Colonic mucosa (tissue), 4 donors: ENCODE measurements around the gene CARD19. TPM values are rescaled to one million over a fixed set of nuclear protein-coding genes. Genes with fewer than 3 reads are reported as not detected.
A peak's percentile ranks its signal among the peaks of the same experiment; 100 is the strongest.

Source experiments
- DNase-seq: peaks from one replicate; pipeline ENCODE4 v3.0.0-alpha.2; 2020
- H3K27ac ChIP-seq: fragments of 200-600 bp; one replicate; pipeline ENCODE4 v1.8.0; 2021
- H3K27me3 ChIP-seq: fragments of 200-600 bp; one replicate; pipeline ENCODE4 v1.8.0; 2021
- H3K36me3 ChIP-seq: fragments of 200-600 bp; one replicate; pipeline ENCODE4 v1.8.0; 2021
- H3K4me1 ChIP-seq: fragments of 200-600 bp; one replicate; pipeline ENCODE4 v1.8.0; 2021; ENCODE audit warnings: mild to moderate bottlenecking
- H3K4me3 ChIP-seq: fragments of 200-600 bp; one replicate; pipeline ENCODE4 v1.8.0; 2021
- H3K9ac ChIP-seq, 2 donors: one replicate each; pipeline ENCODE4 v1.7.0; 2013; ENCODE audit warnings: control low read depth in 2 of 2, low read depth in 2 of 2, low read length in 2 of 2
- H3K9me3 ChIP-seq: fragments of 200-600 bp; one replicate; pipeline ENCODE4 v1.8.0; 2021
- CTCF ChIP-seq: fragments of 200-600 bp; IDR thresholded peaks from one replicate; pipeline ENCODE4 v1.8.0; 2022; ENCODE audit warnings: antibody characterized with exemption, mild to moderate bottlenecking
- intact Hi-C: fragments of 100-400 bp; cut with DNase I; formaldehyde crosslinking; loops from one replicate; pipeline ENCODE4 v1.14.1; 2022
- total RNA-seq, 2 donors: library from RNA; stranded (reverse); fragmentation: NEBNext Ultra II Directional in 1 of 2; extraction: Animal tissue kit (Norgen Biotek cat#: 25700) in 1 of 2; gene quantifications; one replicate each; pipeline ENCODE4 v1.2.1, GENCODE V29; 2021
- donor health status: healthy.
- donor health status: DM: no; HTN: no; CAD: no.
- donor health status: DM: no; HTN: no; CAD: no.

The CARD19 gene
- total RNA-seq, 2 donors from 2014 or later, result 48.6 to 56.3 TPM

DNA sequence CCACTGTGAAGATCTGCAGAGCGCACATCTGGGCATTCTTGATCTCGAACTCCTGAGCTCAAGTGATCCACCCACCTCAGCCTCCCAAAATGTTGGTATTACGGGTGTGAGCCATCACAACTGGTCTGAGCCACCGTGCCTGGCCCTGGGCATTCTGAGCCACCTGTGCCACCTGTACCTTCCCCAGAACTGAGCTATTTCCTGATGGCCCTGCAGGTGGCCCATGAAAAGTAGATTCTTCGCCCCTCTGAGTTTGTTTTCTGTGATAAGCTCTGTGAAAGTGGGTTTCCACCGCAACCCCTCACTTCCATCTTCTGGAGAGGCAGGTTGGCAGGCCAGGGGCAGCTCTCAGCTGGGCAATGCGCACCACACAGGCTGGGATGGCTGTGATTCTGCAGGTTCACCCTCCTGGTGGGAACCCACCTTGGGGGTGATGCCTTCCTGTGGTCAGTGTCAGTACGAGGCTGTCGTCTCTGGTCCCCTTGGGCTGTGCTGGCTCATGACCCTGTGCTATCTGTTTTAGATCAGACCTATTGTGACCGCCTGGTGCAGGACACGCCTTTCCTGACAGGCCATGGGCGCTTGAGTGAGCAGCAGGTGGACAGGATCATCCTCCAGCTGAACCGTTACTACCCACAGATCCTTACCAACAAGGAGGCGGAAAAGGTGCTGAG, 11.3 kb downstream of the CARD19 start:
- TF ChIP-seq CTCF, result no peak
- Histone ChIP-seq H3K4me1 (no peaks in the 10 kb centered on the region), H3K36me3 (no peaks in the 10 kb centered on the region), H3K9ac (no peak overlapping the region), H3K27me3 (no peaks in the 10 kb centered on the region), H3K9me3 (no peaks in the 10 kb centered on the region), H3K4me3 (no peak overlapping the region), H3K27ac (no peak overlapping the region)
- DNase-seq, result no peak
- intact Hi-C loops, result no loop called here

GRCh38 chr9:93107825-93108161, 11.8 kb downstream of the CARD19 start:
- DNase-seq, result no peak
- no peaks in the 10 kb centered on the region for H3K36me3 ChIP-seq
- H3K27me3 ChIP-seq, result no peaks in the 10 kb centered on the region
- no peak overlapping the region for H3K4me3 ChIP-seq
- no peaks in the 10 kb centered on the region for H3K9me3 ChIP-seq
- intact Hi-C loops, result no loop called here
- H3K9ac ChIP-seq, result no peak overlapping the region
- no peak overlapping the region for H3K27ac ChIP-seq
- no peaks in the 10 kb centered on the region for H3K4me1 ChIP-seq
- TF ChIP-seq CTCF, result no peak

DNA sequence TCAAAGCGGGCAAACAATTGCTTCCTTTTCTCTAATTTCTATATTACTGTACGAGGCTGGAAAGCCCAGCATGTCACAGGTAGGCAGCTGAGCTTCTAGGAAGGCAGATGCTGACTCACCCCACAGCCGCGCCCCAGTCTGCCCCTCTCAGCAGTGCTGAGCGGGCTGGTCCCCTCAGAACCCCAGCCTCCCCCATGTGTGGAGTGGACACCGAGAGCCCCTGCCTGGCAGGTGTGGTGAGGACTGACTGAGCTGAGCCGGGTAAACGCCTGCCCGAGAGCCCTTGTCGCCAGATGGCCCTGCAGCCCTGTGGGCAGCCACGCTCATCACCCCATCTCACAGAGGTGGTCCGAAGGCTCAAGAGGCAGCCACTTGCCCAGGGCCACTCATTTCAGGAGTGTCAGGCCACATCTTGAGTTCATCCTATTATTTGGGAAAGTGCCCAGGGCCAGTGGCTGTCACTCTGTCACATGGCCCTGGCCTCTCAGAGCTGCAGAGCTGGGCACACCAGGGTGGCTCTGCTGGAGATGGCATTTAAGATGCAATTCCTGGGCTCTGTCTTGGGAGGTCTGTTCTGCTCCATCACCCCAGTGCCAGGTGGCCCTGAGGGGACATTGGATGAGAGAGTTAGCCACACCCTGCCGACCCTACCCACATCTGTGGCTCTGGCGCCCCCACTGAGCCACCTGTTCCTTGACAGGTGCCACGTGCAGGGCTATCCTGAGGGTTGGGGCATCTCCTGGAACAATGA, 12.4 kb downstream of the CARD19 start:
- Histone ChIP-seq H3K27me3 (no peaks in the 10 kb centered on the region), H3K36me3 (no peaks in the 10 kb centered on the region), H3K4me3 (no peak overlapping the region), H3K27ac (no peak overlapping the region), H3K4me1 (no peaks in the 10 kb centered on the region), H3K9me3 (no peaks in the 10 kb centered on the region), H3K9ac (no peak overlapping the region)
- no peak for DNase-seq
- intact Hi-C loops, result no loop called here
- TF ChIP-seq CTCF, result no peak

- H3K4me3 ChIP-seq, result no peak overlapping the region
- DNase-seq, result no peak
- TF ChIP-seq CTCF, result no peak
- no peaks in the 10 kb centered on the region for H3K4me1 ChIP-seq
- H3K27ac ChIP-seq, result no peak overlapping the region
- intact Hi-C loops, result no loop called here
- H3K36me3 ChIP-seq, result no peaks in the 10 kb centered on the region
- H3K9me3 ChIP-seq, result no peaks in the 10 kb centered on the region
- no peaks in the 10 kb centered on the region for H3K27me3 ChIP-seq
- H3K9ac ChIP-seq, result no peak overlapping the region
These were observed 14.4 kb downstream of the CARD19 start for GRCh38 chr9:93110311-93110855.

GRCh38 chr9:93111001-93111370, 15.0 kb downstream of the CARD19 start:
- DNase-seq, result no peak
- intact Hi-C loops, result no loop called here
- Histone ChIP-seq H3K4me3 (no peak overlapping the region), H3K9ac (peak overlapping the region in 1 of 2 donors; percentile 5), H3K27me3 (no peaks in the 10 kb centered on the region), H3K4me1 (no peaks in the 10 kb centered on the region), H3K9me3 (no peaks in the 10 kb centered on the region), H3K36me3 (no peaks in the 10 kb centered on the region), H3K27ac (no peak overlapping the region)
- no peak for TF ChIP-seq CTCF
